Transverse colon (tissue), 4 donors: ENCODE results near the gene LYRM7. TPM values are rescaled to one million over a fixed set of nuclear protein-coding genes. Genes with fewer than 3 reads are reported as not detected.

Experiments used
- DNase-seq: peaks from one replicate; pipeline ENCODE4 v3.0.0-alpha.2; 2019
- H3K27ac ChIP-seq, 4 donors: fragments of 200-600 bp; sonication (generic); 2 replicates each; pipeline ENCODE4 v1.5.1; 2016 to 2018; ENCODE audit warnings: inconsistent platforms in 4 of 4
- H3K27me3 ChIP-seq: fragments of 200-600 bp; sonication (generic); 2 replicates; pipeline ENCODE4 v1.5.1; 2017; ENCODE audit warnings: inconsistent platforms
- H3K36me3 ChIP-seq, 4 donors: fragments of 200-600 bp; sonication (generic); 2 replicates each; pipeline ENCODE4 v1.5.1; 2017 to 2019; ENCODE audit warnings: inconsistent platforms in 4 of 4
- H3K4me1 ChIP-seq, 4 donors: fragments of 200-600 bp; sonication (generic); 2 replicates each; pipeline ENCODE4 v1.5.1; 2017 to 2020; ENCODE audit warnings: inconsistent platforms in 4 of 4
- H3K4me3 ChIP-seq, 4 donors: fragments of 200-600 bp; sonication (generic); 1 replicate in 1 of 4; 2 replicates in 3 of 4; pipeline versions ENCODE4 v1.5.1 to v1.6.1; 2017 to 2019; ENCODE audit warnings: inconsistent platforms in 4 of 4
- H3K9me3 ChIP-seq, 2 donors: fragments of 200-600 bp; sonication (generic); 2 replicates each; pipeline ENCODE4 v1.5.1; 2017 to 2019; ENCODE audit warnings: inconsistent platforms in 2 of 2
- EP300 ChIP-seq: sonication (generic); formaldehyde crosslinking; IDR thresholded peaks from one replicate; pipeline ENCODE4 v1.6.1; 2017; ENCODE audit warnings: antibody characterized with exemption, low read depth
- POLR2A ChIP-seq: fragments of 450-650 bp; IDR thresholded peaks from one replicate; pipeline ENCODE4 v1.6.1; 2016; ENCODE audit warnings: antibody characterized with exemption, mild to moderate bottlenecking, moderate library complexity
- POLR2AphosphoS5 ChIP-seq, 3 donors: sonication (generic); formaldehyde crosslinking; IDR thresholded peaks; one replicate each; pipeline ENCODE4 v1.6.1; 2016; ENCODE audit warnings: antibody characterized with exemption in 3 of 3
- WGBS, 2 donors: methylation state at CpG; one replicate each; pipeline ENCODE4 v1.1.5; 2018; ENCODE audit warnings: low coverage in 1 of 2; 5-methylcytosine and 5-hydroxymethylcytosine counted together
- in situ Hi-C, 4 donors: fragments of 200-750 bp; cut with MboI; loops; one replicate each; pipeline versions ENCODE4 v1.15.0 to v1.15.1; 2017; ENCODE audit warnings: low sequenced_read_pairs in 3 of 4, low pct_ligation_motif_present in 1 of 4, low pct_unique_long_range_greater_than_20kb in 1 of 4
- intact Hi-C: fragments of 100-400 bp; cut with DNase I; formaldehyde crosslinking; loops from one replicate; pipeline ENCODE4 v1.15.1; 2023; ENCODE audit warnings: low total_unique reads
- total RNA-seq, 4 donors: library from RNA; depleted of rRNA; stranded (reverse); fragments of >200 nt; gene quantifications; one replicate each; pipeline ENCODE4 v1.1.0, GENCODE V29; 2016
- TF ChIP-seq, protein P1 (sequence below), 5 experiments: fragments of 200-600 bp in 3 of 5; fragments of 450-650 bp in 2 of 5; sonication (generic) in 3 of 5; IDR thresholded peaks; 1 replicate in 2 of 5; 2 replicates in 3 of 5; pipeline ENCODE4 v1.5.1; 2016 to 2017; ENCODE audit warnings: antibody characterized with exemption in 5 of 5, inconsistent platforms in 3 of 5, mild to moderate bottlenecking in 2 of 5, moderate library complexity in 1 of 5

Gene LYRM7
- total RNA-seq, 4 donors from 2014 or later, result 2.0 to 14.6 (median 12.3) TPM

DNA sequence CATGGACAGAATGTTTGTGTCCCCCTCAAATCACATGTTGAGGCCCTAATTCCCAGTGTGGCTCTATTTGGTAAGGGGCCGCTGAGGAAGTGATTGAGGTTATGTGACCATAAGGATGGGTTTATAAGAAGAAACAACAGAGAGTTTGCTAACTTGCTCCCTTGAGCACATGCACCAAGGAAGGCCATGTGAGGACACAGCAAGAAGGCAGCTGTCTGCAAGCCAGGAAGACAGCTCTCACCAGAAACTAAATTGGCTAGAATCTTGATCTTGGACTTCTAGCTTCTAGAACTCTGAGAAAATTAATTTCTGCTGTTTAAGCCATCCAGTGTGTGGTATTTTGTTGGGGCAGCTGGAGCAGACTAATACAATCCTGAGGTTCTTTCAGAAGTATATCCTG lies 57.9 kb downstream of the LYRM7 start:
- in situ Hi-C loops, result no loop called here
- H3K4me1 ChIP-seq, result peaks cover 0 to 23% (median 14%) of the 10 kb centered on the region in 4 donors
- DNase-seq, result no peak
- WGBS, 2 donors, result 73 to 100% methylated on average over 1 of the region's 1 CpG
- no peak overlapping the region for H3K27ac ChIP-seq
- TF ChIP-seq POLR2AphosphoS5 (IDR thresholded peaks at IDR 0.05) (no peak), EP300 (no peak), POLR2A (no peak)
- TF ChIP-seq, protein P1, sequence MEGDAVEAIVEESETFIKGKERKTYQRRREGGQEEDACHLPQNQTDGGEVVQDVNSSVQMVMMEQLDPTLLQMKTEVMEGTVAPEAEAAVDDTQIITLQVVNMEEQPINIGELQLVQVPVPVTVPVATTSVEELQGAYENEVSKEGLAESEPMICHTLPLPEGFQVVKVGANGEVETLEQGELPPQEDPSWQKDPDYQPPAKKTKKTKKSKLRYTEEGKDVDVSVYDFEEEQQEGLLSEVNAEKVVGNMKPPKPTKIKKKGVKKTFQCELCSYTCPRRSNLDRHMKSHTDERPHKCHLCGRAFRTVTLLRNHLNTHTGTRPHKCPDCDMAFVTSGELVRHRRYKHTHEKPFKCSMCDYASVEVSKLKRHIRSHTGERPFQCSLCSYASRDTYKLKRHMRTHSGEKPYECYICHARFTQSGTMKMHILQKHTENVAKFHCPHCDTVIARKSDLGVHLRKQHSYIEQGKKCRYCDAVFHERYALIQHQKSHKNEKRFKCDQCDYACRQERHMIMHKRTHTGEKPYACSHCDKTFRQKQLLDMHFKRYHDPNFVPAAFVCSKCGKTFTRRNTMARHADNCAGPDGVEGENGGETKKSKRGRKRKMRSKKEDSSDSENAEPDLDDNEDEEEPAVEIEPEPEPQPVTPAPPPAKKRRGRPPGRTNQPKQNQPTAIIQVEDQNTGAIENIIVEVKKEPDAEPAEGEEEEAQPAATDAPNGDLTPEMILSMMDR (IDR thresholded peaks at IDR 0.05), result no peak
- intact Hi-C loops, result no loop called here
- no peaks in the 10 kb centered on the region for H3K36me3 ChIP-seq
- H3K27me3 ChIP-seq, result no peaks in the 10 kb centered on the region
- no peak overlapping the region for H3K4me3 ChIP-seq
- H3K9me3 ChIP-seq, result no peaks in the 10 kb centered on the region

DNA sequence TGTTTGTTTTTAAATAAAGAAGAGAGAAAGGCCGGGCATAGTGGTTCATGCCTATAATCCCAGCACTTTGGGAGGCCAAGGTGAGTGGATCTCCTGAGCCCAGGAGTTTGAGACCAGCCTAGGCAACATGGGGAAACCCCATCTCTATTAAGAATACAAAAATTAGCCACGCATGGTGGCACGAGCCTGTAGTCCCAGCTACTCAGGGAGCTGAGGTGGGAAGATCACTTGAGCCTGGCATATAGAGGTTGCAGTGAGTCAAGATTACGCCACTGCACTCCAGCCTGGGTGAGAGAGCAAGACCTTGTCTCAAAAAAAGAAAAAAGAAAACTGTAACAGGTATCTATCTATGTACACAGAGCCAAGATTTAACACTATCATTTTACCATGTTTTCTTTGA lies 58.9 kb downstream of the LYRM7 start:
- intact Hi-C loops (no loop called here), in situ Hi-C loops (no loop called here)
- Histone ChIP-seq H3K4me3 (no peak overlapping the region), H3K4me1 (peaks cover 0 to 14% (median 5%) of the 10 kb centered on the region in 4 donors), H3K27me3 (no peaks in the 10 kb centered on the region), H3K36me3 (no peaks in the 10 kb centered on the region), H3K27ac (no peak overlapping the region), H3K9me3 (no peaks in the 10 kb centered on the region)
- DNase-seq, result no peak
- no peak for TF ChIP-seq EP300
- TF ChIP-seq POLR2AphosphoS5 (IDR thresholded peaks at IDR 0.05), result no peak
- TF ChIP-seq POLR2A, result no peak
- WGBS, 2 donors, result 75 to 78% methylated on average over 2 to 4 of the region's 4 CpGs

DNA sequence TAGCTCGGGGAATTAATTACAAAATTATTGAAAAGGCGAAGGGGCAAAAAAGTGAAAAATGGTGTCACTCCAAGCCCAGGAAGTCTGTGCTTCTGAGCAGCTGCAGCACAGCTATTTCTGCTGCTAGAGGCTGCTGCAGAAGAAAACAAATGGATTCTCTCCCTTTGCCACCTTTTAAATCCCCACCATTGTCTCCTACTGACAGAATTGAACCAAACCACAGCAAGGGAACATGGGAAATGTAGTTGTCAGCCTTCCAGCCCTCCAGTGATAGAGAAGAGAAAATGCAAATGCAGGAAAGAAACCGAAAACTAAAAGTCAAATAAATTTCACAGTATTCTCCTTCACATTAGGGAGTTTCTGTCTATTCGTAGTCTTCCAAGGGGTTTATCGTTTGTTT lies 59.7 kb downstream of the LYRM7 start:
- in situ Hi-C loops (no loop called here), intact Hi-C loops (no loop called here)
- TF ChIP-seq EP300 (no peak), POLR2A (no peak), POLR2AphosphoS5 (IDR thresholded peaks at IDR 0.05) (no peak)
- TF ChIP-seq, protein P1 (IDR thresholded peaks at IDR 0.05), result no peak
- peaks cover 0 to 6% (median 0%) of the 10 kb centered on the region in 4 donors for H3K4me1 ChIP-seq
- no peaks in the 10 kb centered on the region for H3K27me3 ChIP-seq
- no peak overlapping the region for H3K4me3 ChIP-seq
- no peak for DNase-seq
- no peaks in the 10 kb centered on the region for H3K9me3 ChIP-seq
- no peak overlapping the region for H3K27ac ChIP-seq
- H3K36me3 ChIP-seq, result no peaks in the 10 kb centered on the region
- 82 to 89% methylated on average over 5 of the region's 5 CpGs for WGBS, 2 donors

DNA sequence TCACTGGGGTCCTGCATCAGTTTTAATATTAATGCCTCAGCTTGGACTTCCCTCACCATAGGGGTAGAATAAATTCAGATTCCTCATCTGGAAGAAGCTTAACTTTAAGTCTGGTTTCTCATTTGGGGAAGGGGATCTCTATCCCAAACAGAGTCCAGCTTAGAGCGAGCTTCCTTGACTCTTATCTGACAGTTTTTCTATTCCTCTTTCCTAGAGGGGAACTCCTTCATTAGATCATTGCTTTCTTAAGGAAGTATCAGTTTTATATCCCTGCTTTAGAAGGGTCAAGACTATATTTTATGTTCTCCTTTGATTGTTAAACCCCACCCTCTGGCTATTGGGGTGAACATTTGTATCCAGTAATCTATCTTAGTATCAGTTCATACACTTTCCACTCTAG lies 68.9 kb downstream of the LYRM7 start:
- no peak for DNase-seq
- in situ Hi-C loops, result no loop called here
- intact Hi-C loops, result no loop called here
- Histone ChIP-seq H3K36me3 (no peaks in the 10 kb centered on the region), H3K4me1 (peaks cover 0 to 23% (median 5%) of the 10 kb centered on the region in 4 donors), H3K9me3 (no peaks in the 10 kb centered on the region), H3K27ac (no peak overlapping the region), H3K4me3 (no peak overlapping the region), H3K27me3 (no peaks in the 10 kb centered on the region)
- WGBS, 2 donors, result 64 to 73% methylated on average over 1 of the region's 1 CpG
- TF ChIP-seq EP300 (no peak), POLR2AphosphoS5 (IDR thresholded peaks at IDR 0.05) (no peak), POLR2A (no peak)
- TF ChIP-seq, protein P1 (IDR thresholded peaks at IDR 0.05), result no peak

DNA sequence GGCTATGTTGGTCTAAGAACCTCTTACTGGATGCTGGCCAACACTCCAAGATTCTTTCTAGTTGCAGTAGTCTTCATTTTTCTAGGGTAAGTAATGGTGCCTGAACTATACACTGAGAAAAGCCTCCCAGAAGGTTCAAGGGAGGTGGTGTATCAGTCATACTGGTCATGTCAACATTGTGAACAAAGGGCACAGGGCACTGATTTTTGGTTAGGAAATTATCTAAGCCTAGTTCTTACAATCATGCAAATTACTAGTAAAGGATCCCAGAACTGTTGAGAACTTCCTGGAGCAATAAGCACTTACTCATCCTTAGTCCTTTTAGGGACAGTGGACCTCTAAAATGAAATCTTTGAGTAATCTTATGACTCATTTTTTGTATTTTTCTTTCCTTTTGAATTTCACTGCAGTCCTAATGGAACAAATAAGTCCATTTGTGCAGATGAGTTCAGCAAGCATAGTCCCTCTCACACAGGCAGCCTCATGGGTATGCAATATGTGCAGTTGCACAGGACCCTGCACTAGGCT lies 72.0 kb downstream of the LYRM7 start:
- DNase-seq, result no peak
- Histone ChIP-seq H3K36me3 (no peaks in the 10 kb centered on the region), H3K27me3 (no peaks in the 10 kb centered on the region), H3K9me3 (peaks cover 8 to 9% of the 10 kb centered on the region in 2 donors), H3K4me1 (peaks cover 0 to 27% (median 9%) of the 10 kb centered on the region in 4 donors), H3K27ac (peak overlapping the region in 2 of 4 donors; percentile 3 to 14), H3K4me3 (no peak overlapping the region)
- in situ Hi-C loops (no loop called here), intact Hi-C loops (no loop called here)
- TF ChIP-seq, protein P1 (IDR thresholded peaks at IDR 0.05), result no peak
- TF ChIP-seq POLR2A (no peak), POLR2AphosphoS5 (IDR thresholded peaks at IDR 0.05) (no peak), EP300 (no peak)
